ENCODE data around the gene CDH20. TPM values are rescaled to one million over a fixed set of nuclear protein-coding genes. Genes with fewer than 3 reads are reported as not detected.
A peak's percentile ranks its signal among the peaks of the same experiment; 100 is the strongest.

The CDH20 gene
- total and polyA plus RNA-seq, 2 donors (not counting 1 experiment from before 2014, with no cell fraction given): 0.24 TPM; not detected in 1

- peak in 1 of 2 donors; percentile 31 for DNase-seq (ENCODE audit: low read depth in 2 of 2)
Measured at GRCh38 chr18:61602836-61603235, 269.6 kb downstream of the CDH20 start.

More at GRCh38 chr18:61602836-61603235, 269.6 kb downstream of the CDH20 start:
- no peaks in the 10 kb centered on the region for H3K36me3 ChIP-seq (ENCODE audit: control insufficient read depth, insufficient read depth, low read length)
- peaks cover 8% of the 10 kb centered on the region for H3K4me1 ChIP-seq (ENCODE audit: control insufficient read depth, extremely low read depth, insufficient read depth, low read length)
- no peak overlapping the region for H3K27ac ChIP-seq (ENCODE audit: insufficient read depth, low read length)
- H3K27me3 ChIP-seq (ENCODE audit: control insufficient read depth, insufficient read depth, low read length): no peaks in the 10 kb centered on the region
- TF ChIP-seq EZH2 (IDR thresholded peaks at IDR 0.05; ENCODE audit: low read length, missing control alignments) (no peak), CTCF (conservative IDR thresholded peaks at IDR 0.05 in 1 of 2, IDR thresholded peaks at IDR 0.05 in 1 of 2; ENCODE audit: low read depth in 1 of 2, low read length in 2 of 2) (no peak)
- no peak overlapping the region for H3K4me2 ChIP-seq (ENCODE audit: extremely low read depth, insufficient read depth, low read length)
- no peaks in the 10 kb centered on the region for H3K9me3 ChIP-seq (ENCODE audit: control insufficient read depth, insufficient read depth, low read depth, low read length)
- no peak overlapping the region for H3K9ac ChIP-seq (ENCODE audit: insufficient read depth, low read length)
- no peaks in the 10 kb centered on the region for H4K20me1 ChIP-seq (ENCODE audit: control insufficient read depth, extremely low read depth, insufficient read depth, low read length)
- H3K4me3 ChIP-seq (replicated peaks in 1 of 4; ENCODE audit: control extremely low read depth in 1 of 4, insufficient read depth in 1 of 4, low read depth in 3 of 4, low read length in 4 of 4): no peak overlapping the region
- H3K79me2 ChIP-seq (ENCODE audit: control insufficient read depth, insufficient read depth, low read length): peaks cover 13% of the 10 kb centered on the region
- H2AFZ ChIP-seq (ENCODE audit: low read length): no peak overlapping the region

Data from fibroblast of lung (primary cell).